Putamen (tissue), 1 donor: ENCODE results near the gene VPS37C.
"Not testable (repeated sequence)": the region's sequence is repeated elsewhere in the genome, so short reads cannot be mapped to it uniquely, and the experiment has no call there.

Experiments
- DNase-seq: peaks from one replicate; pipeline ENCODE4 v3.0.0-alpha.2; 2016; ENCODE audit warnings: low spot score

Gene VPS37C

DNA sequence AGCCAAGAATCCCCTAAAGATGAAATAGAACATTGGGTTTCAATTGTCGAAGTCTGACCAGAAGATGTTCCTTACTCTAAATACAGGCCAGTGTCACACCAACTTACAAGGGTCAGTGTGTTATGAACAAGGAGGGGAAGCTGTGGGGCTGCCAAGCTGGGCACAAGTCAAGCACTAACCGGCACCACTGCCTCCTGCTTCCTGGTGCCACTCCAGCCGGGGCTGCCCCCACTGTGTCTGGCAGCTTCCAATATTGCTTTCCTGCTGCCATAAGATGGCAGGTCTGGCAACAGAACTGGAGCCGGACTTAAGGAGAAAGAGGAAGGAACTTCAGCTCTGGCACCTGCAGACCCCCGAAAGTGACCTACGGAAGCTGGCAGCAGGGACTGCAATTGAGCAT, 13.7 kb upstream of the VPS37C start:
- DNase-seq = no peak

DNA sequence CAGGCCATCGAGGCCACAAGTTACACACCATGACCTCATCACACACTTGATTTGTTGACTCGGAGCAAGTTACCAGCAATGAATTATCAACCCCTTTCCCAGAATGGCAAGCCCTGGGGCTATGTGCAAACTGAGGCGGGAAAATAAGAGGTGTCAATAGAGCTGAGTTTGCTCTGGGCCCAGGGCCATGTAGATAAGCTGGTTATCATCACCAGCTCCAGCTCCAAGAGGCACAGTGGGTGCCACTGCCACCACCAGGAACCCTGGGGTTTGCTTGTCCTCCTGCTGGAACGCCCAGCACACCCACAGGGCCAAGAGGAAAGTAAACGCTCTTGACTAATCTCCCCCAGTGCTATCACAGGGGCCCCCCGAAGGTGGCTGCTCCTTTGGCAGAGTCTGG, 13.0 kb upstream of the VPS37C start:
- no peak for DNase-seq

DNA sequence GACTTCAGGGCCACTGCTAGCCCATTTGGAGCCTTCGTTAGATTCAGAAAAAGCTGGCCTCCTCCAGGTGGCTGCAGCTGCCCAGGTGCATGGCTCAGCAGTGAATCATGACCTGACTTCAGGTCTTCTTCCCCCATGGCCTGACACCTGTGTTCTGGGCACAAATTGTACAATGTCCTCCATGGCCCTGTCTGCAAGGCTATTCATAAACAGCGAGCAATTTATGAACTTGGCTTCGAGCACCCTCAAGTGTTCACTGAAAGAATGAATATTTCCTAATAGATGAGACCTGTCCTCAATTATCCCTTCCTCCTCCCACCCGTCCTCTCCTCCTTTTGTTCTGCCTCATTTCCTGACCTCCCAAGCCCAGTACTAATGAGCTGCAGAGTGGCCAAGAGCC, 12.2 kb upstream of the VPS37C start:
- no peak for DNase-seq

DNA sequence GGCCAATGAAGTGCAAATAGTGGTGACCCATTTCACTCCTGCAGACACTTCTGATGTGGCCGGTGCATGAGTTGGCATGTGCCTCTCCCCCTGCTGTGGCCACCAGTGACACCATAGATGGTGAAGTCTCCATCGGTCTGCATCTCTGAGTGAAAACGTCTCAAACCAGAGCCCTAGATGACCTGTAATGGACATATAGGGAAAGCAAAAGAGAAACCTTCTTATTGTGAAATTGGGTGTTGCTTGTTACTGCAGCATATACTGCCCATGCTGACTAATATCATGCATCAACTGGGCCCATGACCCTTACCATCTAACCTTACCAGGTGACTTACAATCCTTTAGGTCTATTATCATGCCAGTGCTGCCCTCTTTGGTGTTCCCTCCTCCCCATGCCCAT, 11.7 kb upstream of the VPS37C start:
- no peak for DNase-seq

DNA sequence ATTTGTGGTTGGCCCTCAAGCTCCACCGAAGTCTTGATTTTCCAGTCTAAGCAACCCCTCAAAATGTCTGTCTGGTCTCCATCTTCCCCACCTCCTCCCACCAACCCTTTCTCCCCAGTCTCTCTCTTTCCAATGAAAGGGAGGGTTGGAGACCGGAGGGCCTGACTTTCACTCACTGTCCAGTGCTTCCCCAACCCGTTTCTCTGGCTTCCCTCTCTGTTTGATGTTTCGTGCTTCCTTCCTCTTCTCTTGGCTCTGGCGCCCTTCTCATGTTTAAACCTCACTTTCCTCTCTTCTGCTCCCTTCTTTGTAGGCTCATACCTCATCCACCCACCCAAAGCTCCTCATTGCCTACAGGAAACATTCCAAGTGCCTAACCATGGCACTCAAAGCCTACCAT, 11.1 kb upstream of the VPS37C start:
- DNase-seq = no peak

DNA sequence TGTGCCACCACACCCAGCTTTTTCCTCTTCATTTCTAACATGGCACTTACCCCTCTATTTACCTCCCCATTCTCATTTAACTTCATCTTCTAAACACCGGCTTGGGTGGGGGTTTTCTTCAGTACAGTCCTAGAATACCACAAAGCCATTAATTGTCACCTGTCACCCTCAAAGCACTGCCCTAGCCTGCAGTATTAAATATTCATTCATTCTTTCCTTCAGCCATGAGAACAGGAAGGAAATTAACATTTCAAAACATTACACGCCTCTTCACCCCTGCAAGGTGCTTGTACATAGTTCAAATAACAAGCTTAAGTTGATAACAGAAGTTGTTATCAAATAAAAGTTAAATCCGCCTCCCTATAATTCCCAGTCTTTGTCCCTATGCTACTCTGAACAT, 10.7 kb upstream of the VPS37C start:
- DNase-seq = no peak

DNA sequence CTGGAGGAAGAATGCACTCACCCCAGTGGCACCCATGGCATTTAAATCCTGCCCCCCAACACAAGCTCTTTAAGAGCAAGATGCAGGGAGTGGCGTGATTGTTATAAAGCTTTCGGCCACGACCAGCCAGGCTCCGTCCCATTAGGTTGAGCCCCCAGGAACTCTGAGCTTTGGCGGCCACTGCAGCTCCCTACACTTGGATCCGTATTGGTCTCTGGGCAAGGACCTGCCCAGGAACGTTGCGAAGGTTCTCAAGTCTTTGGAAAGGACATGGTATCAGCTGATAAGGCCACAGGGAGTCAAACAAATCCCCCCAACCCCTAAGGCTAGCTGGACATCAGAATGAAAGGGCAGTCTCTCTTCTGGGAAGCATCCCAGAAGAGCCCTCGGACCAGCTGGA, 9.3 kb upstream of the VPS37C start:
- no peak for DNase-seq

DNA sequence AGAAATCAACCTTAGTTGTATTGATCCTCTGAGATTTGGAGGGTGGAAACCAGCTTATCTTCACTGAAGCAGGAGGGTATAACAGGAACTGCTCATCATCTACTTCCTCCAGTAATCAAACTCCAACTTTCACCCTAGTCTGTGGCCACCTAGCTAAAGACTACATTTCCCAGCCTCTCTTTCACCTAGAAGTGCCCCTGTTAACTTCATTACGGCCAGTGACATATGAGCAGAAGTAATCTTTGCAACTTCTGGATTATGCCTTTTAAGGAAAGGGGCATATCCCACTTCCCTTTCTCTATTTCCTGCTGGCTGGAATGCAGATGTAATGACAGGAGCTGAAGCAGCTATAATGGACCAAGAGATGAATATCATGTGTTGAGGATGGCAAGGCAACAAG, 7.6 kb upstream of the VPS37C start:
- DNase-seq = no peak

DNA sequence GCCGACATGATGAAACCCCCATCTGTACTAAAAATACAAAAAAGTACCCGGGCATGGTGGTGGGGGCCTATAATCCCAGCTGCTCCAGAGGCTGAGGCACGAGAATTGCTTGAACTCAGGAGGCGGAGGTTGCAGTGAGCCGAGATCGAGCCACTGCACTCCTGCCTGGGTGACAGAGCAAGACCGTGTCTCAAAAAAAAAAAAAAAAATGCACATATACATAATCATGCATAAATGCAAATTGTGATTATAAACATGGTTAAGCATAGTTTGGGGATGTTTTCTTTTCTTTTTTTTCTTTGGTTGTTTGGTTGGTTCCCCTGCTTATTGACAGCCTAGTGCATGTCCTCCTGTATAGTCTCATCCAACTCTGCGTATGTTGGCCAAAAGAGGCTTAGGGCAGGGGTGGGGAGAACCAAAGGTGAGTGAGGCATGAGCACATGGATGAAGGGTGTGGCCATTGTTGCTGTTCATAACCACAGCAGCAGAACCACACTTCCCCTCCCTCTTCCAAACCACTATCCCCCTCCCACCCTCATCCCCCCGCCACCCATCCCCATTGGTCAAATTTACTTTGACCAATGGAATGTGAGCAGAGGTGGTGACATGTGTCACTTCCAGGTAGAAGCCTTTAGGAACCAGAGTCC, 6.9 kb upstream of the VPS37C start:
- no peak for DNase-seq

DNA sequence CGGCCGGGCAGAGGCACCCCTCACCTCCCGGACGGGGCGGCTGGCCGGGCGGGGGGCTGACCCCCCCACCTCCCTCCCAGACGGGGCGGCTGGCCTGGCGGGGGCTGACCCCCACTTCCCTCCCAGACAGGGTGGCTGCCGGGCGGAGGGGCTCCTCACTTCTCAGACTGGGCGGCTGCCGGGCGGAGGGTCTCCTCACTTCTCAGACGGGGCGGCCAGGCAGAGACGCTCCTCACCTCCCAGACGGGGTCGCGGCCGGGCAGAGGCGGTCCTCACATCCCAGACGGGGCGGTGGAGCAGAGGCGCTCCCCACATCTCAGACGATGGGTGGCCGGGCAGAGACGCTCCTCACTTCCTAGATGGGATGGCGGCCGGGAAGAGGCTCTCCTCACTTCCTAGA, 5.1 kb upstream of the VPS37C start:
- not testable (repeated sequence) for DNase-seq

DNA sequence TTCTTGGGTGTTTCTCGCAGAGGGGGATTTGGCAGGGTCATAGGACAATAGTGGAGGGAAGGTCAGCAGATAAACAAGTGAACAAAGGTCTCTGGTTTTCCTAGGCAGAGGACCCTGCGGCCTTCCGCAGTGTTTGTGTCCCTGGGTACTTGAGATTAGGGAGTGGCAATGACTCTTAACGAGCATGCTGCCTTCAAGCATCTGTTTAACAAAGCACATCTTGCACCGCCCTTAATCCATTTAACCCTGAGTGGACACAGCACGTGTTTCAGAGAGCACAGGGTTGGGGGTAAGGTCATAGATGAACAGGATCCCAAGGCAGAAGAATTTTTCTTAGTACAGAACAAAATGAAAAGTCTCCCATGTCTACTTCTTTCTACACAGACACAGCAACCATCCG, 4.6 kb upstream of the VPS37C start:
- not testable (repeated sequence) for DNase-seq

DNA sequence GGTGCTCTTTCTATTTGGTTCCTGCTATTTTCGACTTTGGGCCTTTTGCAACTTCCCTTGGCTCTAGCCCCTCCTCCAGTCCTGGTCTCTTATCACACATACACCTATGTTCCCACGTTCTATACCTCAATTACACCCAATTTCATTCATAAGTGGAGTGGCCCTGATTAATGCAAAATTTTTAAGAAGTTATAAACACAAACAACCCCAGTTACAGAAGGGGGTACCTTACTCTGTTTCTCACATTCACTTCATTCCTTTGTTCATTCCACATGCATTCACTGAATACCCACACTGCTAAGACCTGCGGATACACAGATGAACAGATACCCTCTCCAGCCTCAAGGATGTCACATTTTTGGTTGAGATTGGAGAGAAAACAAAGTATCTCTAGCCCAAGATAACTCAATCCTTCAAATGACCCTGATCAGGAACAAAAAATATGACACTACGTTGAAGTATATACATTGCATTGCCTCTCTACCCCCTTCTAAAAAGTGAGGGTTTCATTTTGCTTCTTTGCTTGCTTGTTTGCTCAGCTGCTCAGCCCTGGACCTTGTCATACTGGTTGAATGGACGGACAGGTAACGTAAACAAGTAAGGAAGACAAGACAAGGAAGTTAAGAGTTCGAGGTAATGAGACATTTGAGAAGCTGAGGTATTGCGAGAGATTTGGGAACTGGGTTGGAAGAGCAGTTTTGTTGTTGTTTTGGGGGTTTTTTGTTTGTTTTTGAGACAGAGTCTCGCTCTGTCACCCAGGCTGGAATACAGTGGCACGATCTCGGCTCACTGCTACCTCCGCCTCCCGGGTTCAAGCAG, 3.6 kb upstream of the VPS37C start:
- no peak for DNase-seq

DNA sequence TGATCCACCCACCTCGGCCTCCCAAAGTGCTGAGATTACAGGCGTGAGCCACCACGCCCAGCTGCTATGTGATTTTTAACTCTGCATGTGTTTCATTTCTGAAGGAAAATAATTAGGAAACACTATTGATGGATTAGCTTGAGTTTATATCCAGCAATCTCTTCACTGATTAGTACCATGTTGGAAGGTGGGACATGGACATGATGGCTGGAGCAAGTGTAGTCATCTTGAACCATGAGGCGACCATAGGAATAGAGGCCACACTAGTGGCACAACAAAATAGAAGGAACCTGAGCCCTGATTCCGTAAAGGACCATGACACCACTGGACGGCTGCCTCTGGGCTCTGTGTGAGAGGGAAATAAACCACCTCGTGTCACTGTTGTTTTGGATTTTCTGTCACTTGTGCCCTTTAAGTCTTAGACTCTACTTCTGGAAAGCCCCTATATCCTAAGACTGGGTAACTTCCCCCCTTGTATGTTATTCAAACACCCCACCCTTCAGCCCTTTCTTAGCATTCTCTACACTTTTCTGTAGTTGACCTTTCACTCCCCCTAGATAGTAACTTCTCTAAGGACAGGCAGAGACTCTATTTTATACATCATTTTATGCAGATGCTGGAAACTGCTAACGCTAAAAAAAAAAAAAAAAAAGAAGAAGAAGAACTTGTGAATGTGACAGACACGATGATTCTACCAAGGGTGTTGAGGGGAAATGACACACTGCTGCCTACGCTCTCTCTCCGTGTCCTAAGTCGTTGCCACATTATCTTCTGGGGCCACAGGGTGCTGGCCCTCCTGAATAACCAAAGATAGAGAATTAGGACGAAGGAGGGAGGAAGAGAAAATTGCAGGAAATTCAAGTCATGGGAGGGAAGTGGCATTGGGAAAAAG, 2.7 kb upstream of the VPS37C start:
- DNase-seq = no peak

DNA sequence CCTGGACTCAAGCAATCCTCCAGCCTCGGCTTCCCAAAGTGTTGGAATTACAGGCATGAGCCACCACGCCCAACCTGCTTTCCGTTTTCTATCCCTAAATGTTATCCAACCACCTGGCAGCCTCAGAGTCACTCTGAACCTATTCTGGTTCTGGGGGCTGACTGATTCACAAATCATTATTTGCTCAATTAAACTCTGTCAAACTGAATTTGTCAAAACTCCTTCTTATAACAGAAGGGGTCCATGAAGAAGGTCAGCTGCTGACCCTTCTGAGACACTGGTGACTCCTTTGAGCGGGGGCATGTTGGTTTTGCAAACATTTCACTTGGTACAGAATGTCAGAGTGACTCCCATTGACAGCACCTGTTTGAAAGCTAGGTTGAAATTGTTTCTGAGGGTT, 1.8 kb upstream of the VPS37C start:
- no peak for DNase-seq

DNA sequence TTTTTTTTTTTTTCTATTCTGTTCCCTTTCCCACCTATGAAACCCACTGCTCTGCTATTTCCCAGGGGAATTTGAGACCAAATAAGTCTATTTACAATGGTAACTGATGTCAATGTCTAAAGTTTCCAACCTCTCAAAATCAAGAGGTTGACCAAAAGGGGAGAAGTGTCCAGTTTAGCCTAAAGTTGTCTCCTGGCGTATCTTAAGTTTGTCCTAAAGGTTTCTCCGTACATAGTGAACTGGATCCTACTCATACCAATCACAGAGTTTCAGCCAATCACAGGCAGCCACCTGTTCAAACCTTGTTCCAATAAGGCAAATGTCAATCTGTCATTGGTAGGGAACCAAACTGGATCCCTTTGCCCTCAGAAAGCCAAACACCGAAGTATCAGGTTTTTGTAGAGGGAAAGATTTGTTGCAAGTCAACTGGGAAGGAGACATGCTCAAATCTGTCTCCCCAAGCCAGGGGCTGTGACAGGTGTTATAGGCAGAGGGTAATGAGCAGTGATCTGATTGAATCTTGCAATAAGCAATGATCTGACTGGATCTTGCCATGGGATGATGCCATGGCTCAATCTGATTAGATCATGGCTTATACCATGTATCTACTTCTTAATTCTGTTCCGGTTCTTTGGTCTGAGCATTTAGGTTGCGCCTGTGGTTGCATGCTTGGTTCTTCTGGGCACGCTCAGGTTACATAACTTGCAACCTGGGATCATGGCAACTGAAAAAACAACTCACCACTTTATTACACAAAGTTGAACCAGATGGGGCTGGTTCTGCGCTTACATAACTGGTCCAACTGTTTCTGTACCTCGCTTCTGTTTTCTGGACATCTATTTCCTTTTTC, 1.1 kb upstream of the VPS37C start:
- peak; percentile 68 for DNase-seq

DNA sequence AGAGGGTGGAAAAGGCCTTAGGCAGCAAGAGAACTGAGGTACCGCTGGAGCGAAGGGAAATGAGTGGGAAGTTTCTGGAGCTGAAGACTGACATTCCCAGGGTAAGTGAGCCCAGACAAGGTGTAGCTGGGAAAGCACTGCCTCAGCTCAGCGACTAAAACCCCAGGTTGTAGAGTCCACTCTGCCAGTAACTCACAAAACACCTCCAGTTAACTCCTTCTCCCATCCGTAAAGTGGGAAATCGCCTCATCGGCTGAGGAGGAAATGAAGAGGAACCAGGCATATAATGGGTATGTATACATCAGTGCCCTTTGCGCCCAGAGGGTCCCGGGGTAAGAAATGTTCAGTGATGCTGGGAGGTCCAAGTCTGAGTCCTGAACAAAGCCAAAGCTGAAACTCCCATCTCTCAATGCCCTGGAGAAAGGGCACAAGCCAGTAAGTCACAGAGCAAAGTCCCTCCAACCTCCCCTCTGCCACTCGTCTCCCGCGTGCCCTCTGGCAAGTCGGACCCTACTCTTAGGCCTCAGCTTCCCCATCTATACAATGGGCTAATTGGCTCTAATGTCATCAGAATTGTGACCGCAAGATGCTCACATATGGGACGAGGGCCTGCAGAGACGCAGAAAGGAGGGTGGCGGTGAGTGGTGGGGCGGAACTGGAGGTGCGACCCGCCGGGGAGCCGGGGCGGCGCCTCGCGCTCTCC, 588 bp downstream of the VPS37C start:
- DNase-seq = peak; percentile 20

DNA sequence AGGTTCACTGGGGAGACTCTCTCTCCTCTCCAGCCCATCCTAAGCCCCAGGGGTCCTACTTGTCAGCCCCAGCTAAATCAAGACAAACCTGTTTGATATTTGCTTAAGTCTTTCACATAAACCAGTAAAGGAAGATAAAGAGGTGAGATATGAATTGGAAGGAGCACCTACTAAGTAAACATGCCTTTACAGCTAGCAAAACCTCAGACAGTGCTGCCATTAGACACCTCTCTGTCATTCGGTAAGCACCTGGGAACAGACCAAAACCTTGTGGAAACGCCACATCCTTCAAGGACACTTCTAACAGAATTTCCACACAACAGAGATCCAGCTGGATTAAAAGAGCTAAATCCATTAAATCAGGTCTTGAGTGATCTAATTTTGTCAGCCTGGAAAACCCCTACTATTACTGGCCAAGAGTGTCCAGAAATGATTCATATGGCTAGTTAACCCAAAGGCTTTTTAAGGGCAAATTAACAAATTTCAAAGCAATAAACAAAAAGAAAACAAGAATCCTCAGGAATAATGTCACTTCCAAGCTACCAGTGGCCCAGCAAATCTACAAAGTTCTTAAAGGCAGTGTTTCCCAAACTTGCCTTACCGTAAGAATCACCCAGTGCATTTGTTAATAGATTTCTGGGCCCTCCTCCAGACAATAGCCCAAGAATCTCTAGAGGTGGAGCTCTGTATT, 2.4 kb downstream of the VPS37C start:
- no peak for DNase-seq

DNA sequence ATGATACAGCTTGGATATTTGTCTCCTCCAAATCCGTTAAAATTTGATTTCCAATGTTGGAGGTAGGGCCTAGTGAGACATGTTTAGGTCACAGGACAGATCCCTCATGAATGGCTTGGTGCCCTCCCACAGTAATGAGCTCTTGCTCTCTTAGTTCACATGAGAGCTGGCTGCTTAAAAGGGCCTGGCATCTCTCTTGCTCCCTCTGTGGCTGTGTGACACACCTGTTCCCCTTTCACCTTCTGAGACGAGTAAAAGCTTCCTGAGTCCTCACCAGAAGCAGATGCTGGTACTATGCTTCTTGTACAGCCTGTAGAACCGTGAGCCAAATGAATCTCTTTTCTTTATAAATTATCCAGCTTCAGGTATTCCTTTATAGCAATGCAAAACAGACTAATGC, 3.5 kb downstream of the VPS37C start:
- DNase-seq = no peak

DNA sequence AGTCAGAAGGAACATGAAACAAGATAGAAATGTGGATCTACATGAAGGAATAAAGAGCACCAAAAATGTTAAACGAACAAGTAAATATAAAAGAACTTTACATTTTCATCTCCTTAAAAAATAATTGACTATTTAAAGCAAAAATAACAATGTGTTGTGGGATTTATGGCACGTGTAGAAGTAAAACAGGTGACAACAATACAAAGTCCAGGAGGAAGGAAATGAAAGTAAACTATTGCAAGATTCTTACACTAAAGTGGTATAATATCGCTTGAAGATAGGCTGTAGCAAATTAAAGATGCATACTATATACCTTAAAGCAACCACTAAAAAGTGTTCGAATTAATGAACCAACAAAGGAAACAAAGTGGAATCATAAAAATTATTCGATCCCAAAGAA, 5.5 kb downstream of the VPS37C start:
- DNase-seq = no peak

DNA sequence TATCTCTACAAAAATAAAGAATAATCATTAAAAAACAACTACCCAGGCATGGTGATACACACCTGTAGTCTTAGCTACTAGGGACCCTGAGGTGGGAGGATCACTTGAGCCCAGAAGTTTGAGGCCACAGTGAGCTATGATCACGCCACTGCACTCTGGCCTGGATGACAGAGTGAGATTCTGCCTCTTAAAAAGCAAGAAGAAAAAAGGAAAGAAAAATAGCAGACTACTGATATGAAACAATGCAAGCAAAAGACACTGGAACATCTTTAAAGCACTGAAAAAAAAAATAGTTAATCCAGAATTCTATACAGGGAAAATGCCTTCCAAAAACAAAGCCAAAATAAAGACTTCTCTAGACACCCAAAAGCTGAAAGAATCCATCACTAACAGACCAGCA, 5.9 kb downstream of the VPS37C start:
- no peak for DNase-seq

DNA sequence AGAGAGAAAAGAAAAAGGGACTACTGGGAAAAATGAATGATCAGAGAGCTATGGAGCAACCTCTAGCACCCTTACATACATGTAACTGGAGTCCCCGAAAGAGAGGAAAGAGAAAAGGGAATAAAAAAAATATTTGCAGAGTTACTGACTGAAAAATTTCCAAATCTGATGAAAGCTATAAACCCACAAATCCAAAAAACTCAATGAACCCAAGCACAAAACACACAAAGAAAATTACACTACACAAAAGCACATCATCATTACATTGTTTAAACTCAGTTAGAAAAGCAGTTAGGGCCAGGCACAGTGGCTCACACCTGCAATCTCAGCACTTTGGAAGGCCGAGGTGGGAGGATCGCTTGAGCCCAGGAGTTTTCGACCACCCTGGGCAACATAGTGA, 6.7 kb downstream of the VPS37C start:
- no peak for DNase-seq
